HEK293 (cell line): ENCODE data around the gene IL12B.

Experiments
- CTCF ChIA-PET: fragments of 350-600 bp; formaldehyde crosslinking; extraction: SDS; loops from one replicate; lab custom pipeline; 2021; ENCODE audit warnings: antibody characterized with exemption; lab: Yijun Ruan, JAX
- POLR2A ChIA-PET: fragments of 300-600 bp; formaldehyde crosslinking; extraction: SDS; loops from one replicate; lab custom pipeline; 2020; ENCODE audit warnings: antibody characterized with exemption, inconsistent platforms; lab: Yijun Ruan, JAX
- H3K27ac ChIP-seq: fragments of 200-500 bp; sonication (Bioruptor generic); 2 replicates; pipeline ENCODE4 v1.5.1; 2014; ENCODE audit warnings: low read depth, low read length, control low read depth, inconsistent platforms; ENCODE audit errors: extremely low read depth
- H3K36me3 ChIP-seq, 2 experiments: fragments of 200-500 bp in 1 of 2; sonication (Bioruptor generic) in 1 of 2; 1 replicate in 1 of 2; 2 replicates in 1 of 2; pipeline ENCODE4 v1.5.1; 2014 to 2017; ENCODE audit warnings: inconsistent platforms in 2 of 2, low read length in 2 of 2; ENCODE audit not compliant: control insufficient read depth in 2 of 2, insufficient read depth in 1 of 2
- H3K4me1 ChIP-seq: fragments of 200-500 bp; sonication (Bioruptor generic); 2 replicates; pipeline ENCODE4 v1.5.1; 2014; ENCODE audit warnings: mild to moderate bottlenecking, low read length, inconsistent platforms; ENCODE audit not compliant: control insufficient read depth, insufficient read depth
- H3K4me3 ChIP-seq: 2 replicates; pipeline ENCODE4 v1.5.1; 2011; ENCODE audit warnings: low read depth, mild to moderate bottlenecking, control low read depth, low read length, moderate library complexity
- H3K9me3 ChIP-seq: fragments of 200-500 bp; sonication (Bioruptor generic); 2 replicates; pipeline ENCODE4 v1.5.1; 2014; ENCODE audit warnings: low read depth, low read length, inconsistent platforms; ENCODE audit not compliant: control insufficient read depth, insufficient read depth
- IKZF3 ChIP-seq: fragments of 450-650 bp; IDR thresholded peaks from 2 replicates; pipeline ENCODE4 v1.5.0; 2018; ENCODE audit warnings: missing biosample characterization, mild to moderate bottlenecking, missing genetic modification characterization, moderate library complexity
- PBX3 ChIP-seq: sonication (generic); formaldehyde crosslinking; IDR thresholded peaks from 2 replicates; pipeline ENCODE4 v1.8.1; 2022; ENCODE audit warnings: mild to moderate bottlenecking, moderate library complexity, missing genetic modification reagents
- REST ChIP-seq: fragments of 450-650 bp; formaldehyde crosslinking; IDR thresholded peaks from 2 replicates; pipeline ENCODE4 v1.5.1; 2016; ENCODE audit warnings: missing biosample characterization, missing genetic modification characterization
- SCRT2 ChIP-seq: fragments of 450-650 bp; formaldehyde crosslinking; IDR thresholded peaks from 2 replicates; pipeline ENCODE4 v1.5.1; 2016; ENCODE audit warnings: missing biosample characterization, missing genetic modification characterization
- TCF7L2 ChIP-seq: IDR thresholded peaks from 2 replicates; pipeline ENCODE4 v1.6.1; 2011; ENCODE audit warnings: low read depth, mild to moderate bottlenecking, inconsistent platforms, low read length, moderate library complexity, borderline replicate concordance
- ZBTB26 ChIP-seq: fragments of 450-650 bp; formaldehyde crosslinking; optimal IDR thresholded peaks from 2 replicates; pipeline ENCODE3; 2016; ENCODE audit warnings: missing biosample characterization, mild to moderate bottlenecking, missing genetic modification characterization
- ZNF112 ChIP-seq: fragments of 450-650 bp; formaldehyde crosslinking; IDR thresholded peaks from 2 replicates; pipeline ENCODE4 v1.5.0; 2017; ENCODE audit warnings: missing biosample characterization, missing genetic modification characterization
- ZNF132 ChIP-seq: fragments of 450-650 bp; formaldehyde crosslinking; IDR thresholded peaks from 2 replicates; pipeline ENCODE4 v1.5.1; 2017; ENCODE audit warnings: missing biosample characterization, missing genetic modification characterization, borderline replicate concordance
- ZNF138 ChIP-seq: fragments of 450-650 bp; formaldehyde crosslinking; IDR thresholded peaks from 2 replicates; pipeline ENCODE4 v1.5.1; 2016; ENCODE audit warnings: missing biosample characterization, missing genetic modification characterization, borderline replicate concordance
- ZNF184 ChIP-seq: fragments of 450-650 bp; IDR thresholded peaks from 2 replicates; pipeline ENCODE4 v1.5.1; 2018; ENCODE audit warnings: missing biosample characterization, mild to moderate bottlenecking, missing genetic modification characterization
- ZNF223 ChIP-seq: fragments of 450-650 bp; formaldehyde crosslinking; IDR thresholded peaks from 2 replicates; pipeline ENCODE4 v1.5.1; 2016; ENCODE audit warnings: missing biosample characterization, missing genetic modification characterization
- ZNF24 ChIP-seq: fragments of 450-650 bp; formaldehyde crosslinking; IDR thresholded peaks from 2 replicates; pipeline ENCODE4 v1.5.1; 2016; ENCODE audit warnings: missing biosample characterization, missing genetic modification characterization
- ZNF302 ChIP-seq: fragments of 450-650 bp; formaldehyde crosslinking; IDR thresholded peaks from 2 replicates; pipeline ENCODE4 v1.5.1; 2016; ENCODE audit warnings: missing biosample characterization, missing genetic modification characterization, low read depth
- ZNF488 ChIP-seq: fragments of 450-650 bp; formaldehyde crosslinking; IDR thresholded peaks from 2 replicates; pipeline ENCODE4 v1.5.1; 2016; ENCODE audit warnings: missing biosample characterization, missing genetic modification characterization
- ZNF530 ChIP-seq: fragments of 450-650 bp; formaldehyde crosslinking; IDR thresholded peaks from 2 replicates; pipeline ENCODE4 v1.5.1; 2016; ENCODE audit warnings: low read depth, missing biosample characterization, missing genetic modification characterization
- ZNF548 ChIP-seq: fragments of 450-650 bp; formaldehyde crosslinking; IDR thresholded peaks from 2 replicates; pipeline ENCODE4 v1.5.1; 2016; ENCODE audit warnings: missing biosample characterization, missing genetic modification characterization
- ZNF626 ChIP-seq: fragments of 450-650 bp; sonication (Bioruptor Pico); formaldehyde crosslinking; IDR thresholded peaks from 2 replicates; pipeline ENCODE4 v1.5.1; 2018; ENCODE audit warnings: missing biosample characterization, missing genetic modification characterization, inconsistent platforms
- ZNF664 ChIP-seq: fragments of 450-650 bp; formaldehyde crosslinking; IDR thresholded peaks from 2 replicates; pipeline ENCODE4 v1.5.1; 2016; ENCODE audit warnings: missing biosample characterization, missing genetic modification characterization
- ZNF785 ChIP-seq: fragments of 450-650 bp; formaldehyde crosslinking; IDR thresholded peaks from 2 replicates; pipeline ENCODE4 v1.5.1; 2016; ENCODE audit warnings: missing biosample characterization, missing genetic modification characterization
- ZNF837 ChIP-seq: fragments of 450-650 bp; formaldehyde crosslinking; IDR thresholded peaks from 2 replicates; pipeline ENCODE4 v1.5.1; 2016; ENCODE audit warnings: missing biosample characterization, missing genetic modification characterization
- TF ChIP-seq, protein P1 (sequence below): fragments of 450-650 bp; formaldehyde crosslinking; IDR thresholded peaks from 2 replicates; pipeline ENCODE4 v1.5.1; 2016; ENCODE audit warnings: missing biosample characterization, missing genetic modification characterization
- TF ChIP-seq, protein P2 (sequence below): fragments of 450-650 bp; formaldehyde crosslinking; IDR thresholded peaks from 2 replicates; pipeline ENCODE4 v1.5.1; 2016; ENCODE audit warnings: missing biosample characterization, missing genetic modification characterization, borderline replicate concordance

IL12B gene

GRCh38 chr5:159313197-159313596, 17.1 kb downstream of the IL12B start:
- H3K4me3 ChIP-seq: no peak overlapping the region
- ChIA-PET CTCF (interaction anchor here (1.3 kb wide), 1 partner anchor 156 kb away, joined by 3 read pairs; no protein-coding TSS in a partner anchor), POLR2A (no interaction called here)
- H3K36me3 ChIP-seq: no peaks in the 10 kb centered on the region
- no peaks in the 10 kb centered on the region for H3K4me1 ChIP-seq
- H3K27ac ChIP-seq: no peak overlapping the region
- H3K9me3 ChIP-seq: no peaks in the 10 kb centered on the region
- no peak for TF ChIP-seq ZNF24 (tag by site-specific recombination)
- TF ChIP-seq ZNF530 (tag by site-specific recombination): no peak
- TF ChIP-seq ZNF223: no peak
- TF ChIP-seq, protein P1, sequence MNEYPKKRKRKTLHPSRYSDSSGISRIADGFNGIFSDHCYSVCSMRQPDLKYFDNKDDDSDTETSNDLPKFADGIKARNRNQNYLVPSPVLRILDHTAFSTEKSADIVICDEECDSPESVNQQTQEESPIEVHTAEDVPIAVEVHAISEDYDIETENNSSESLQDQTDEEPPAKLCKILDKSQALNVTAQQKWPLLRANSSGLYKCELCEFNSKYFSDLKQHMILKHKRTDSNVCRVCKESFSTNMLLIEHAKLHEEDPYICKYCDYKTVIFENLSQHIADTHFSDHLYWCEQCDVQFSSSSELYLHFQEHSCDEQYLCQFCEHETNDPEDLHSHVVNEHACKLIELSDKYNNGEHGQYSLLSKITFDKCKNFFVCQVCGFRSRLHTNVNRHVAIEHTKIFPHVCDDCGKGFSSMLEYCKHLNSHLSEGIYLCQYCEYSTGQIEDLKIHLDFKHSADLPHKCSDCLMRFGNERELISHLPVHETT: no peak
- TF ChIP-seq ZNF626: no peak
- no peak for TF ChIP-seq ZNF302
- no peak for TF ChIP-seq ZNF837 (tag by site-specific recombination)
- TF ChIP-seq ZNF132 (tag by site-specific recombination): no peak
- TF ChIP-seq ZNF488 (tag by site-specific recombination): no peak

DNA sequence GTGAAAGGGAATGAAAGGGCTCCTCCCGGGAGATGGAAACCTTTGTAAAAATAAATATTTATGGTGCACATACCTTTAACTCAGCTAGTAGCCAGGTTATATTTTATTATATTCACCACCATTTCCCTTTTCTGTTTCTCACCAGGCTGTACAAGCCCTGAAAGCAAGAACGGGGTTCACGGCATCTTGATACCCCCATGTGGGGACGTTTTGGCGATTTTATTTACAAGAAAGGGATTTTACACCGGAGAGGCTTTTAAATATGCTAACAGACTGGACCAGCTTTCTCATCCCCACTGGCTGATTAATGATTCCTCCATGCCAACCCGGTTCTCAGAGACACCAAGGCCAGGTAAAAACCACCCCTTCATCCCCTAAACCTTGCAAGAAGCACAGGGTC, 19.2 kb downstream of the IL12B start:
- H3K4me1 ChIP-seq: no peaks in the 10 kb centered on the region
- TF ChIP-seq ZNF138 (no peak), IKZF3 (tag by site-specific recombination) (no peak), ZNF548 (tag by site-specific recombination) (no peak), REST (tag by site-specific recombination) (no peak), PBX3 (no peak), ZBTB26 (no peak), ZNF112 (tag by site-specific recombination) (no peak), ZNF184 (no peak), ZNF24 (tag by site-specific recombination) (no peak), ZNF223 (no peak), ZNF785 (tag by site-specific recombination) (no peak), ZNF626 (no peak), SCRT2 (no peak), ZNF664 (no peak), TCF7L2 (no peak)
- TF ChIP-seq, protein P2, sequence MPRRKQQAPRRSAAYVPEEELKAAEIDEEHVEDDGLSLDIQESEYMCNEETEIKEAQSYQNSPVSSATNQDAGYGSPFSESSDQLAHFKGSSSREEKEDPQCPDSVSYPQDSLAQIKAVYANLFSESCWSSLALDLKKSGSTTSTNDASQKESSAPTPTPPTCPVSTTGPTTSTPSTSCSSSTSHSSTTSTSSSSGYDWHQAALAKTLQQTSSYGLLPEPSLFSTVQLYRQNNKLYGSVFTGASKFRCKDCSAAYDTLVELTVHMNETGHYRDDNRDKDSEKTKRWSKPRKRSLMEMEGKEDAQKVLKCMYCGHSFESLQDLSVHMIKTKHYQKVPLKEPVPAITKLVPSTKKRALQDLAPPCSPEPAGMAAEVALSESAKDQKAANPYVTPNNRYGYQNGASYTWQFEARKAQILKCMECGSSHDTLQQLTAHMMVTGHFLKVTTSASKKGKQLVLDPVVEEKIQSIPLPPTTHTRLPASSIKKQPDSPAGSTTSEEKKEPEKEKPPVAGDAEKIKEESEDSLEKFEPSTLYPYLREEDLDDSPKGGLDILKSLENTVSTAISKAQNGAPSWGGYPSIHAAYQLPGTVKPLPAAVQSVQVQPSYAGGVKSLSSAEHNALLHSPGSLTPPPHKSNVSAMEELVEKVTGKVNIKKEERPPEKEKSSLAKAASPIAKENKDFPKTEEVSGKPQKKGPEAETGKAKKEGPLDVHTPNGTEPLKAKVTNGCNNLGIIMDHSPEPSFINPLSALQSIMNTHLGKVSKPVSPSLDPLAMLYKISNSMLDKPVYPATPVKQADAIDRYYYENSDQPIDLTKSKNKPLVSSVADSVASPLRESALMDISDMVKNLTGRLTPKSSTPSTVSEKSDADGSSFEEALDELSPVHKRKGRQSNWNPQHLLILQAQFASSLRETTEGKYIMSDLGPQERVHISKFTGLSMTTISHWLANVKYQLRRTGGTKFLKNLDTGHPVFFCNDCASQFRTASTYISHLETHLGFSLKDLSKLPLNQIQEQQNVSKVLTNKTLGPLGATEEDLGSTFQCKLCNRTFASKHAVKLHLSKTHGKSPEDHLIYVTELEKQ: no peak

More for the DNA sequence above, 19.2 kb downstream of the IL12B start:
- ChIA-PET POLR2A (no interaction called here), CTCF (interaction anchor here (0.7 to 2.6 kb wide), 6 partner anchors 21 to 690 kb away, joined by 3 to 15 read pairs (median 4); no protein-coding TSS in a partner anchor)
- Histone ChIP-seq H3K4me3 (no peak overlapping the region), H3K27ac (no peak overlapping the region), H3K9me3 (no peaks in the 10 kb centered on the region), H3K36me3 (no peaks in the 10 kb centered on the region)
